Progenitor cell of endocrine pancreas (in vitro differentiated cells): ENCODE results near the gene DNAH11. TPM values are rescaled to one million over a fixed set of nuclear protein-coding genes. Genes with fewer than 3 reads are reported as not detected.
A peak's percentile ranks its signal among the peaks of the same experiment; 100 is the strongest.

Experiments used
- DNase-seq: peaks from one replicate; pipeline ENCODE4 v3.0.0; 2021; ENCODE audit warnings: low spot score; ENCODE audit not compliant: unreplicated experiment
- H3K27ac Mint-ChIP-seq: 2 replicates; pipeline ENCODE4 v1.8.0; 2021; ENCODE audit warnings: mild to moderate bottlenecking, moderate library complexity, mixed read lengths
- H3K27me3 Mint-ChIP-seq: 2 replicates; pipeline ENCODE4 v1.8.0; 2021; ENCODE audit warnings: mixed read lengths
- H3K36me3 Mint-ChIP-seq: 2 replicates; pipeline ENCODE4 v1.8.0; 2022; ENCODE audit warnings: mixed read lengths; ENCODE audit not compliant: insufficient read depth
- H3K4me1 Mint-ChIP-seq: 2 replicates; pipeline ENCODE4 v1.8.0; 2021; ENCODE audit warnings: low read depth, mixed read lengths
- H3K4me3 Mint-ChIP-seq: 2 replicates; pipeline ENCODE4 v1.8.0; 2021; ENCODE audit warnings: low read depth, mild to moderate bottlenecking, moderate library complexity, mixed read lengths
- H3K9me3 Mint-ChIP-seq: 2 replicates; pipeline ENCODE4 v1.8.0; 2021; ENCODE audit warnings: low read depth, mixed read lengths
- CTCF ChIP-seq: fragments of 200-600 bp; sonication (generic); IDR thresholded peaks from one replicate; pipeline ENCODE4 v1.5.0; 2021; ENCODE audit warnings: antibody characterized with exemption, mild to moderate bottlenecking; ENCODE audit not compliant: unreplicated experiment
- total RNA-seq: library from RNA; stranded (reverse); gene quantifications from 2 replicates; pipeline ENCODE4 v1.2.1, GENCODE V29; 2021

DNAH11 gene
- total RNA-seq, 1 donor from 2014 or later = 1.6 TPM

- no peak for TF ChIP-seq CTCF
- Mint-ChIP-seq H3K9me3 (no peaks in the 10 kb centered on the region), H3K4me3 (no peak overlapping the region), H3K27ac (no peak overlapping the region), H3K36me3 (no peaks in the 10 kb centered on the region), H3K4me1 (peaks cover 23% of the 10 kb centered on the region), H3K27me3 (peaks cover 18% of the 10 kb centered on the region)
- DNase-seq = no peak
Observed at GRCh38 chr7:21766218-21766617, 223.4 kb downstream of the DNAH11 start.

- no peak overlapping the region for H3K4me3 Mint-ChIP-seq
- peaks cover 30% of the 10 kb centered on the region for H3K4me1 Mint-ChIP-seq
- H3K27me3 Mint-ChIP-seq = peaks cover 30% of the 10 kb centered on the region
- peak; percentile 77 for TF ChIP-seq CTCF
- no peaks in the 10 kb centered on the region for H3K9me3 Mint-ChIP-seq
- H3K27ac Mint-ChIP-seq = no peak overlapping the region
- no peaks in the 10 kb centered on the region for H3K36me3 Mint-ChIP-seq
- peak; percentile 40 for DNase-seq
Observed at GRCh38 chr7:21767300-21767900, 224.6 kb downstream of the DNAH11 start.

GRCh38 chr7:21768279-21768678 is 225.4 kb downstream of the DNAH11 start:
- Mint-ChIP-seq H3K4me3 (no peak overlapping the region), H3K27me3 (peaks cover 39% of the 10 kb centered on the region), H3K9me3 (no peaks in the 10 kb centered on the region), H3K27ac (no peak overlapping the region), H3K36me3 (no peaks in the 10 kb centered on the region), H3K4me1 (peaks cover 34% of the 10 kb centered on the region)
- no peak for TF ChIP-seq CTCF
- no peak for DNase-seq

- no peaks in the 10 kb centered on the region for H3K36me3 Mint-ChIP-seq
- peaks cover 60% of the 10 kb centered on the region for H3K27me3 Mint-ChIP-seq
- no peak overlapping the region for H3K4me3 Mint-ChIP-seq
- no peak for DNase-seq
- peaks cover 23% of the 10 kb centered on the region for H3K4me1 Mint-ChIP-seq
- TF ChIP-seq CTCF = no peak
- no peak overlapping the region for H3K27ac Mint-ChIP-seq
- H3K9me3 Mint-ChIP-seq = no peaks in the 10 kb centered on the region
Observed at GRCh38 chr7:21771266-21771665, 228.4 kb downstream of the DNAH11 start.

GRCh38 chr7:21771906-21772610 is 229.2 kb downstream of the DNAH11 start:
- no peak for DNase-seq
- Mint-ChIP-seq H3K9me3 (no peaks in the 10 kb centered on the region), H3K27me3 (peaks cover 63% of the 10 kb centered on the region), H3K4me1 (peaks cover 15% of the 10 kb centered on the region), H3K4me3 (no peak overlapping the region), H3K36me3 (no peaks in the 10 kb centered on the region), H3K27ac (no peak overlapping the region)
- TF ChIP-seq CTCF = no peak
